ENCODE results near the gene MAN1C1. TPM values are rescaled to one million over a fixed set of nuclear protein-coding genes. Genes with fewer than 3 reads are reported as not detected.

The MAN1C1 gene
- total RNA-seq, 1 experiment from 2014 or later = 16.8 TPM

GRCh38 chr1:25619101-25619890 lies 2.7 kb downstream of the MAN1C1 start (continued):
- TF ChIP-seq PRDM15 (CRISPR knock-in tag; IDR thresholded peaks at IDR 0.05) (peak; percentile 66), RELA (CRISPR knock-in tag; IDR thresholded peaks at IDR 0.05; ENCODE audit: borderline replicate concordance) (no peak)

- Mint-ChIP-seq H3K9me3 (no peaks in the 10 kb centered on the region), H3K4me1 (peaks cover 31% of the 10 kb centered on the region), H3K27me3 (ENCODE audit: low read depth) (peaks cover 25% of the 10 kb centered on the region), H3K4me3 (no peak overlapping the region), H3K36me3 (no peaks in the 10 kb centered on the region), H3K27ac (no peak overlapping the region)
- ATAC-seq = no peak
- DNase-seq (ENCODE audit: low spot score) = no peak
- TF ChIP-seq MAX (CRISPR knock-in tag; IDR thresholded peaks at IDR 0.05) = no peak
- TF ChIP-seq E2F1 (CRISPR knock-in tag; IDR thresholded peaks at IDR 0.05) = no peak
- TF ChIP-seq, protein P1, sequence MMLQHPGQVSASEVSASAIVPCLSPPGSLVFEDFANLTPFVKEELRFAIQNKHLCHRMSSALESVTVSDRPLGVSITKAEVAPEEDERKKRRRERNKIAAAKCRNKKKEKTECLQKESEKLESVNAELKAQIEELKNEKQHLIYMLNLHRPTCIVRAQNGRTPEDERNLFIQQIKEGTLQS (CRISPR knock-in tag; conservative IDR thresholded peaks at IDR 0.05) = no peak
- TF ChIP-seq GRHL2 (CRISPR knock-in tag; IDR thresholded peaks at IDR 0.05; ENCODE audit: insufficient replicate concordance, severe bottlenecking) = no peak
- no peak for TF ChIP-seq MYBL2 (CRISPR knock-in tag; IDR thresholded peaks at IDR 0.05)
- no peak for TF ChIP-seq ZNF281 (CRISPR knock-in tag; IDR thresholded peaks at IDR 0.05)
- no peak for TF ChIP-seq GTF2I (CRISPR knock-in tag; conservative IDR thresholded peaks at IDR 0.05)
- TF ChIP-seq CDX4 (CRISPR knock-in tag; IDR thresholded peaks at IDR 0.05; ENCODE audit: borderline replicate concordance) = no peak
- no peak for TF ChIP-seq HMGA2 (CRISPR knock-in tag; IDR thresholded peaks at IDR 0.05)
- TF ChIP-seq NR3C1 (CRISPR knock-in tag; conservative IDR thresholded peaks at IDR 0.05; ENCODE audit: low read depth) = no peak
- no peak for TF ChIP-seq MXD4 (CRISPR knock-in tag; IDR thresholded peaks at IDR 0.05; ENCODE audit: borderline replicate concordance)
- no peak for TF ChIP-seq NR1H2 (CRISPR knock-in tag; IDR thresholded peaks at IDR 0.05)
- TF ChIP-seq ZNF423 (CRISPR knock-in tag; IDR thresholded peaks at IDR 0.05) = no peak
- no peak for TF ChIP-seq IRF1 (CRISPR knock-in tag; IDR thresholded peaks at IDR 0.05)
- no peak for TF ChIP-seq E2F4 (CRISPR knock-in tag; IDR thresholded peaks at IDR 0.05; ENCODE audit: borderline replicate concordance, low read depth)
- no peak for TF ChIP-seq ZMAT4 (CRISPR knock-in tag; IDR thresholded peaks at IDR 0.05)
- TF ChIP-seq FOXK1 (CRISPR knock-in tag; IDR thresholded peaks at IDR 0.05) = no peak
- POLR2A ChIA-PET = no interaction called here
- CTCF ChIA-PET = interaction anchor here (0.8 to 4.5 kb wide), 6 partner anchors 12 to 190 kb away, joined by 4 to 43 read pairs (median 16); partner anchors contain the start of gene SELENON
These were observed 3.6 kb downstream of the MAN1C1 start for GRCh38 chr1:25620211-25620610.

All from WTC11 (cell line).